ENCODE measurements around the gene PRTG.
"Not testable (repeated sequence)": the region's sequence is repeated elsewhere in the genome, so short reads cannot be mapped to it uniquely, and the experiment has no call there.

PRTG gene

DNA sequence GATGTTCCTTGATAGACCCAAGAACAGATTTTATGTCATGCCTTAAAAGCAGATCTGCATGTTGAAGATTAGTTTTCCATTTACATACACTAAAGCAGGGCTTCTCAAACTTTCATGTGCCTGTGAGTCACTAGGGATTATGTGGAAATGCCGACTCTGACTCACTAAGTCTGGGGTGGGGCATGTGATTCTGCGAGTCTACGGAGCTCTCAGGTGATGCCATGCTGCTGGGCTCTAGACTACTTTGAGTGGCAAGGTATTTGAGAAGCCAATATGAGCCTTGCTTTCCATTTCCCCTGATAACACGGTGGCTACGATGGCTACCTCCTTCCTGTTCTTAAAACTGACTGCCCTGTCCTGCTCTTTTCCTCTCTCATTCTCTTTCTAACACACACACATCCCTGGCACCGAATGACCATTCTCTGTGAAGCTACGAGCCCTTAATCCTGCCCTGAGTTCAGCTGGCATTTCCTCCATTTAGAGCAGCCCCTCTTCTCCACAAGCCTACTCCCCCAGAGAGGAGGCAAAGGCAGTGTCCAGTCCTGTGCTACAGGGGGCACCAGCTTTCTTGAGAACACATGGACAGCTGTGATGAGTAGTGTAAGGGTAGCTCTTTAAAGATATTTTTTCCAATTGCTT lies 115.1 kb downstream of the PRTG start:
- no peak for DNase-seq

DNA sequence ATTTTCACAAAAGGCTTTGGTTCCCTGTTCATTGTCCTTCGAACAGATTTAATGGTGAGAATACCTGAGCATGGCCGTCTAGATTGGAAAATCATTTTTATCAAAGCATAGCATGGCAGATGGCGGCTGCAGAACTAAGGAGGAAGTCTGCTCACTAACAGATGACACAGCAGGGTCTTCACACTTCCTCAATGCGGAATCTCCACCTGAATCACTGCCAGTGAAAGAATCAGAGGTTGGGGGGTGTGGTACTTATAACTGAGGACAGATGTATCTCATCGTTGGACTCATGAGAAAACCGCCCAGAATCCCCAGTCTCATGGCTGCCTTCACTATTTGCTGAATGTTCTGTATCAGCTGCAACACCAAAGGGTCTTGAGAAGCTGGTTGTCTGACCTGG lies 123.2 kb downstream of the PRTG start:
- DNase-seq, result no peak

DNA sequence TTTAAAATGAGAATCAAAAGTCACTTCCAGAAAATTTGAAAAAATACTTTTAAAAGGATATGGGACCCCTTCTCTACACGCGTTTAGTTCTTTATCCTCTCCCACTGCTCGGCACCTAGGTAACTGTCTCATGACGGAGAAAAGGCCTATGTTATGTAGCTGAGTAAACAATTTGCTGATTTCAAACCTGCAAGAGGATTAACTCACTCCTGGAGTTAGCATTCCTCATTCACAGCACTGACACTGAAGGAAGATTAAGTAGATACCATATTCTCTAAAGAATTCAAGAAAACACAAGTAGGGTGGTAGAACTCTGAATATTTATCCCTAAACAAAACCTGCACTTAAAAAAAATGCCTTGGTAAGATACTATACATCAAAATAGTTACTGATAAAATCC lies 124.6 kb downstream of the PRTG start:
- DNase-seq, result no peak

DNA sequence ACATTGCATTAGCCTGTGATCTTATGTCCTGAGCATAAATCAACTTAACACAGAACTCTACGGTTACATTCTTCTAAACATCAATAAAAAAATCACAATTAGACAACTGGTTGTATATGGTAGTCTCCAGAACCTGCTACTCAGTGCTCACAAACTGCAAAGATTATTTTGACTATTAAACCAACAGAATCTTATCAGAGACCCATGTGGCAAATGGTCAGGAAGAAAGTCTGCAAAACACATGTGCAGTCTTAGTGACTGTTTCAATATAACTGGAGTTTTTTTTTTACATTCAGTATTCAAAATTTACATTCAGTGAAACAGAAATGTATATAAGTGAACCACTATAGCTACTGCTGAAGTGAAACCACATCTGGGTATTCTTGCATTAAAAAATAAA lies 127.5 kb downstream of the PRTG start:
- DNase-seq, result no peak

DNA sequence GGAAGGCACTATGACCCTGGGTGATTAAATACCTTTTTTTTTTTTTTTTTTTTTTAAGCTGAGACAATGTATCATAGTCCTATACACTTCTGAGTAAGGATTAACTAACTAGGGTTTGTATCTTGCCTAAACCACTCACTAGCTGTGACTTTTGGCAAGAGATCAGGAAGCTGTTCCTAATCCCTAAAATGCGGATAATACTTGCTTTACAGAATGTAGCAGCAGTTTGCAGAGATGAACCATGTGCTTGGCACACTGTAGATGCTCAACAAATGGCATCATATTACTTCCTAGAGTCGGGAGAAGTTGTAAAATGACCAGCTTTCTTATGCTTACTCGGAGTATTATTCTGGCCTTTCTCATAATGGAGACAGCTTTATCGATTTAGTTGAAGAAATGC lies 129.2 kb downstream of the PRTG start:
- DNase-seq, result no peak

DNA sequence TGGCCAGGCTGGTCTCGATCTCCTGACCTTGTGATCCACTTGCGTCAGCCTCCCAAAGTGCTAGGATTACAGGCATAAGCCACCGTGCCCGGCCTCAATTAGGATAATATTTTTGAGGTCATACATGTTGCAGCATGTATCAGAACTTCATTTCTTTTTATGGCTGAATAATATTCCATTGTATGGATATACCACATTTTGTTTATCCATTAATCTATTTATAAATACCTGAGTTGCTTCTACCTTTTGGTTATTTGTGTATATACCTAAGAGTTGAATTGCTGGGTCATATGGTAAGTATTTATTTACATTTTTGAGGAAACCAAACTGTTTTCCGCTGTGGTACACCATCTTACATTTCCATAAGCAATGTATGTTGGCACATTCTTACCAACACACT lies 136.7 kb downstream of the PRTG start:
- DNase-seq, result no peak

DNA sequence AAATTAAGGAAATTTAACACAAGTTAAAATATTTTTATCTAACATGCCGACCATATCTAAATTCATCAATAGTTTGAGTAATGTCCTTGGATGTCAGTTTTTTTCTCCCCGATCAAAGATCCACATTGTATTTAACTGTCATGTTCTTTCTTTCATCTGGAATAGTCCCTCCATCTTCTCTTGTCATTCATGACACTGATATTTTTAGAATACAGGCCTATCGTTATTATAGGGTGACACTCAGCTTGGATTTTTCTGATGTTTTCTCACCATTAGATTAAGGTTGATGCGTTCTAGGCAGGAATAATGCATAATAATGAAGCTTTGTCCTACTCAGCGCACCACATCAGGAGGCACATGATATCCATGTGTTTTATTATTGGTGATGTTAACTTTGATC lies 141.6 kb downstream of the PRTG start:
- DNase-seq, result no peak

DNA sequence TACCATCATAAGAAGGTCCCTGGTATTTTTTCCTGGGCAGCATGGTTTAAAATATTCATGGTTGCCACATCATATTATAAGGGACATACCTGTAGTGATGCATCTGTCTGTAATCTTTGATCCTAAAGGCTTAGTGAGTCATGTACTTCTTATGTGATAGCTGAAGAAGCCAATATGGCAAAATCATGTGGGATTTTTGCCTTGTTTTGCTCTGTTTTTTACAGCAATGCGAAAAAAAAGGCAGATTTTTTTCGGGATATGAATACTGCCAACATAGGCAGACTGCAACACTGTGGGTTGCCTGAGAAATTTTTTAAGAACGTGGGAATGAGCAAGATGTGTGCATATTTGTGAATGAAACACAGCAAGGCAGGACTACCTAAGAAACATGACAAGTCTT lies 143.5 kb downstream of the PRTG start:
- no peak for DNase-seq

DNA sequence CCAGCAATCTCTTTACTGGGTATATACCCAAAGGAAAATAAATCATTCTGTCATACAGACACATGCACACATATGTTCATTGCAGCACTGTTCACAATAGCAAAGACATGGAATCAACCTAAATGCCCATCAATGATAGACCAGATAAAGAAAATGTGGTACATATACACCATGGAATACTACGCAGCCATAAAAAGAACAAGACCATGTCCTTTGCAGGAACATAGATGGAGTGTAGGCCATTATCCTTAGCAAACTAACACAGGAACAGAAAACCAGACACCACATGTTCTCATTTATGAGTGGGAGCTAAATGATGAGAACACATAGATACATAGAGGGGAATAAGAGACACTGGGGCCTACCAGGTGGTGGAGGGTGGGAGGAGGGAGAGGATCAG lies 149.9 kb downstream of the PRTG start:
- DNase-seq, result not testable (repeated sequence)

DNA sequence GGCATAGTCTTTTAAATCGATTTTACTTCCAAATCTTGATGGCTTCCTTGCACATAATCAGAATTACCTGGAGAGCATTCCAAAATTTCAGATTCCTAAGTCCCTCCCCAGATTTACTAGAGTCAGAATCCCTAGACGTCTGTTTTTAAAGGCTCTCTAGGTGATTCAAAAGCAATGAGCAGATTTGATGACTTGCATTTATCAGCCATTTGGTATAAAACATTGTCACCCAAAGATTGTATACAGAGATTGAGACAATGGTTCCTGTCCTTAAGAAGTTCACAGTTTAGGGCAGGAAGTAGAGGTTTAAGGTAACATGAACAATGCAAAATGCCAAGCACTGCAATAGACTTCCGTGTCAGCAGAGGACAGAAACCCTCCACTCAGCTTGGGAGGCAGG lies 152.2 kb downstream of the PRTG start:
- DNase-seq, result no peak

DNA sequence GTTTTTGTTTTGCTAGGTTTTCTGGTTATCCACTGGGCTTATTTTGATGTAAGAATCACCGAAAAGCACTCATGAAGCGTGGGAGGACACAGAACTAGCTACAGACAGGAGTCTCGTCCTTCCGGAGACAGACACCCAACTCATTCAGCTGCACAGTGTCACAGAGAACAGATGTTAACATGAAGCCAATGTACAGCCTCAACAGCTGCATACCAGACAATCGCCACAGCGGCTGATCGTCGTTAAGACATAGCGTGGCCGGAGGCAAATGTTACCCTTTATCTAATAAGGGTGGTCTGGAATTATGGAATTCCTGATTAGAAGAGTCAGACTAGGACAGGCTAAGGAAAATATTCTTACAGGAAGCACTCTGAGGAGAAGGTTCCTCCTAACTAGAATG lies 153.7 kb downstream of the PRTG start:
- DNase-seq, result no peak

DNA sequence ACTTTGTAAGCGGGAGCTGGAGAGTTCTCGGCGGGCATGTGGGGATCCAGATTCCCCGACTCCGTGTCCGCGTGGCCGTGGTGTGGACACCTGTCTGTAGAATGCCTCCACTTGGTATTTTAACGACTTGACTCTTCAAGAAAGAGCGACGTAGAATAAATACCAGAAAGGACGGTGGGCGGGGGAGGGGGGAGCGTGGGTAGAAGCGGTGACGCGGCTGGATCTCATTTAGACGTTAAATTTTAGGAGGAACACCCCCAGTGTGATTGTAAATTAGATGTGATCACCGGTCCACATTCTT lies 154.2 kb downstream of the PRTG start:
- DNase-seq, result no peak

DNA sequence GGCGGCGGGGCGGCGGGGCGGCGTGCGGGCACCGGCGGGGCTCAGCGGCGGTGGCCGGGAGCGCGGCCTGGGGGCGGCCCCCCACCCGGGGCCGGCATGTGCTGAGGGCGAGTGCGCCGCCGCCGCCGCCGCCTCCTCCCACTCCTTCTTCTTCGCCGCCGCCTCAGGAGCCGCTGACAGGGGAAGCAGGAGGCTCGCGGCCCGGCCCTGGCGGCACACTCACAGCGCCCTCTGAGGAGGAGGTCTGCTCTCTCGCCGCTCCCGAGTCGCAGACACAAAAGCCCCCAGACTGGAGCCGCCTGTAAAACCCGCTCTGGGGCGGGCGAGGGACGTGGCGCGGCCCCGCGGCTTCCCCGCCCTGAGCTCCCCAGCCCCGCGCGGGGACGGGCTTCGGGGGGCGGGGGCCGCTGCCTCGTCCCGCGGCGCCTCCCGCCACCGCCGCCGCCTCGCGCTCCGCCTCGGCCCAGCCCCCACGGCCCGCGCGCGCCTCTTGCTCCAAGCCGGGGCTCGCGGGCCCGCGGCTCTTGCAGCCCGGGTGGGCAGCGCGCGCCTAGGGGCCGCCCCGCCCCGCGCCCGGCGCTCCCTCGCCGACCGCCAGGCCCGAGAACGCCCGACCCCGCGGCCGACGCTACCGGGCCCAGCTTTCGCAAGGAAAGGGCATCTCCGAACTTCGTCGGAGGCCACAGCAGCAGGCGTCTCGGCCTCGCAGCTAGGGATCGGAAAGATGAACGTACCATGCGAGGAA lies 154.7 kb downstream of the PRTG start, which contains the start of gene PYGO1:
Gene PYGO1 (minus strand): TSS at position 276 of the 745 bp plus-strand sequence. CDS start 462 bp downstream, outside the sequence.
- DNase-seq, result peak; percentile 17

DNA sequence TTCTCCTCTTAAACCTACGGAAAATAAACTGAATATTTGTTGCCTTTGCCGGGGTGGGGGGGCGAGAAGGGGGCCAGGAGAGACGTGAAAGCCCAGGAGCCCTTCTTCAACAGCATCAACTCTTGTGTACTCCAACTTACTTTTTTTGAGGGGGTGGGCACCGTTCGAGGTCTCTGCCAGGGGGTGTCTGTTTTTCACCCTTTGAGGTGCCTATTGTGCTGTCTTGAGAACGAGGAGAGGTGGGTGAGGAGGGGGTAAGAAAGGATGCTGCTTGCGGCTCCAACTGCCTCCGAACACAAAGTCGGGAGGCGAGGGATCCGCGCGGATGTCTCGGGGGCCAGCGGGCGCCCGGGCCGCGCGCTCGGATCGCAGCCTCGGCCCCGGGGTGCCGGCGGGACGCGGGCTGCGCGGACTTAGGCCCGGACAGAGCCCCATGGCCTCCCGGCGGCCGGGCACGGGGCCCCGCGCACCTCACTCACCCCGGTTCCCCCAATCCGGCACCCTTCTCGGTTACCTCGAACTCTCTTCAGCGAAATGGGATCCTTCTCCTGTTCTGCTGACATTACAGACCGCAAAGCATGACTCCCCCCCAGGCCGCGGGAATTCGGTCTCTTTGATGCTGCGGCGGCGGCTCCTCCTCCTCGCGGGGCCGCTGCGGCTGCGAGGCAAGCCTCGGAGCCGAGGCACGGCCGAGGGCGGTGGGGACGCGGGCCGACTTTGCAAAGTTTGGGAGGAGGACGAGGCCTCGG lies 155.5 kb downstream of the PRTG start:
- DNase-seq, result no peak

DNA sequence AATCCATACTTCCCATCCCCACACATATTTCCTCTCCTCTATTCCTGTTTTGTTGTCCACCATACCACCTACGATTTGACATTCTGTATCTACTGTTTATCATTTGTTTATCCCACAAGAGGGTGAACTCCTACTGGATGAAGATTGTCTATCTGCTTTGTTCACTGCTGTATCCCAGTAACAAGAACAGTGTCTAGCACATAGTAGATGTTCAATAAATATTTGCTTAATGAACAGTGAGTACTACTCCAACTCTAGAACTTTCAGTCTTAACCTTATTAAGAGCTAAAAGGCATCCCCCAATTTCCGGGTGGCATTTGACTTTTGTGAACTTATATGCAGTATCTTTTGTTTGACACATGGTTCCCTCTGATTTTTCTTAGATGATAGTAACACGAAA lies 156.1 kb downstream of the PRTG start:
- no peak for DNase-seq

DNA sequence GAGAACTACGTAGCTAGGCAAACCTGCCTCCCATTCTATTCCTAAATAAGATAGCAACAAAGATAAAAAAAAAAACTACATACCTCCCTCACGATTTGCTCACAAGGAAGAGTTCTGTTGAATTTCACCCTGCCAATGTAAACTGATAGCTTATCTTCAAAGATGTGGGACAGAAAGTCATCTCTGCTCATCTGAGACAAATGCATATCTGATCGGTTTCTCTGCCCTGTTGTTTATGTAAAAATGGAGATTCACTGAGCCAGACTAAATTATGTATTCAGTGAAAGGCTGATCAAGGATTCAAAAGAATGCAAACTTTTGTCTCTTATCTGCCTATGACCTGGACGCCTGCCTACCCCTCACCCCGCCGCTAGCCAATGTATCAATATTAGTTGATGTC lies 166.0 kb downstream of the PRTG start:
- DNase-seq, result no peak

DNA sequence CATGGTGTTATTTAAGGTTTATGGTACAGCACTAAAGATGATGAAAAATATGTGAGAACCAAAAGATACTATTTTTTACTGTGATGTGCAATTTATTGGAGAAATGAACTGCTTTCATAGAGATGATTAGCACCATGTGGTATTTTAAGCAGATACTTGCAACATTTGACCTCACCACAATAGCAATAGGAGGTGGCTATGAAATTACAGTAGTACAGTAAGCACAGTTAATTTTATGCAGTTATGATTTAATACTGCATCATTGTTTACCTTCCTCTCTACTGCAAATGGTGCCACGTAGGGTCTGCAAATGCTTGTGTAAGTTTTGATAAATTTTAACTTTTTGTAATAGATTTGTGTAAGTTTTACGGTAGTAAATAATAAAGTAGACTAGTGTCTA lies 168.9 kb downstream of the PRTG start:
- no peak for DNase-seq

DNA sequence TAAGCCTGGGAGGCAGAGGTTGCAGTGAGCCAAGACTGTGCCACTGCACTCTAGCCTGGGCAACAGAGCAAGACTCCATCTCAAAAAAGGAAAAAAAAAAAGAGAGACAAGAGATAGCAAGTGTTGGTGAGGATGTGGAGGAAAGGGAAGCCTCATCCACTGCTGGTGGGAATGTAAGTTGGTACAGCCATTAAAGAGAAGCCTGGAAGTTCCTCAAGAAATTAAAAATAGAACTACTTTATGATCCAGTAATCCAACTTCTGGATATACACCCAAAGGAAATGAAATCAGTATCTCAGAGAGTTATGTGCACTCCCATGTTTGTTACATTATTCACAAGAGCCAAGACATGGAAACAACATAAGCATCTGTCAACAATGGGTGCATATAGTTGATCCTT lies 169.7 kb downstream of the PRTG start:
- no peak for DNase-seq

DNA sequence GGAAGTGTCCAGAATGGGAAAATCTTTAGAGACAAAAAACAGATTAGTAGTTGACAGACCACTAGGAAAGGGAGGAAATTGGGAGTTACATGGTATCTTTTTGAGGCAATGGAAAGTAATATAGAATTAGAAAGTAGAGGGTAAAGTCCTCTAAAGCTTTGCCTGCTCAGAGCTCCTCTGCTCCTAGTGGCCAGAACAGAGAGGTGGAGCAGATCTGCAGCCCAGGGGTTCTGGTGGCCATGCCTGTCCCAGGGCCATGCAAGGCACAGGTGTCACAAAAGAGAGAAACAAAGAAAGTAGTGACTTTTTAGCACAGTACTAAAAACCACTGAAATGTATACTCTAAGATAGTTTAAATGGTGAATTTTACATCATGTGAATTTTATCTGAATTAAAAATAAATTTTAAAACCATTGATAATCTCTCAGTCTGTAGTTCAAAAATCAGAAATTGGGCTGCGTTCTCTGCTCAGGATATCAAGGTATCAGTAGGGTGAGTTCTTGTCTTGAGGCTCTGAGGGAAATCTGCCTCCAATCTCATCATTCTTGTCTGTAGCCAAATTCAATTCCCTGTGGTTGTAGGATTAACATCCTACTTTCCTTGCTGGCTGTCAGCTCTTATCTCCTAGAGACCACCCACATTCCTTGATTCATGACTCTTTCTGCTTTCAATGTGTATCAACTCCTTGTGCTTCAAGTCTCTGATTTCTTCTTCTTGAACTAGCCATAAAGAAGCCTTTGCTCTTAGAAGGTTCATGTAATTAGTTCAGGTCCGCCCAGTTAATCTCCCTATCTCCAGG lies 178.4 kb downstream of the PRTG start:
- no peak for DNase-seq

DNA sequence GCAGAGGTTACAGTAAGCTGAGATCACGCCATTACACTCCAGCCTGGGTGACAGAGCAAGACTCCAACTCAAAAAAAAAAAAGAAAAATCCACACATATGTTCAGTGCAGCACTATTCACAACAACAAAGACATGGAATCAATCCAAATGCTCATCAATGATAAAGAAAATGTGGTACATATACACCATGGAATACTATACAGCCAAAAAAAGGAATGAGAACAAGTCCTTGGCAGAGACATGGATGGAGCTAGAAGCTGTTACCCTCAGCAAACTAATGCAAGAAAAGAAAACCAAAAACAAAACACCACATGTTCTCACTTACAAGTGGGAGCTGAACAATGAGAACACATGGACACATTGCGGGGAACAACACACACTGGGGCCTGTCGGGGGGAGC lies 180.4 kb downstream of the PRTG start:
- DNase-seq, result no peak
